OCI-M2 (cell line): ENCODE results near the gene NUP62.
"Not testable (repeated sequence)": the region's sequence is repeated elsewhere in the genome, so short reads cannot be mapped to it uniquely, and the experiment has no call there.

Experiments used
- DNase-seq: peaks from one replicate; lab custom pipeline; 2025; ENCODE audit not compliant: unreplicated experiment; lab: John Stamatoyannopoulos, UW

NUP62 gene

DNA sequence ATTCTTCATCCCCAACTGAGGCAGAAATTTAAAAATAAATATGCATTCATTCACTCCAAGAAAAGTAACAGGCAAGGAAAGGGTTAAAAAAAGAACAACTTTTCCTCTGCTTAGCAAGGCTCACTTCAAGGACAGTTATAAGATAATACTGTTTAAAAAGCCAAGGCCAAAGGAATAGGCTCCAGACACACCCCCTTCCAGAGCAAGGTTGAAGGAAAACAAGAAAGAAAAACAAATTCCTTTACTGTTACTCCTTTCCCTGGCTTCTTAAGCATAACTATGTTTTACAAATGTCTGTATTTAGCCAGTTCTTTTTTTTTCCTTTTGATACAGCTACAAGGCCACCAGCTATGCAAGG is 23.2 kb upstream of the NUP62 start:
- DNase-seq = no peak

GRCh38 chr19:49951806-49952478 is 22.6 kb upstream of the NUP62 start:
- no peak for DNase-seq

GRCh38 chr19:49950956-49951526 is 21.7 kb upstream of the NUP62 start:
- DNase-seq = no peak

- no peak for DNase-seq
Measured at GRCh38 chr19:49950590-49950948, 21.3 kb upstream of the NUP62 start.

- DNase-seq = no peak
Measured at GRCh38 chr19:49949742-49950589, 20.7 kb upstream of the NUP62 start.

- DNase-seq = no peak
Measured at GRCh38 chr19:49946415-49946814, 17.1 kb upstream of the NUP62 start.

GRCh38 chr19:49944567-49944966 is 15.3 kb upstream of the NUP62 start:
- not testable (repeated sequence) for DNase-seq

DNA sequence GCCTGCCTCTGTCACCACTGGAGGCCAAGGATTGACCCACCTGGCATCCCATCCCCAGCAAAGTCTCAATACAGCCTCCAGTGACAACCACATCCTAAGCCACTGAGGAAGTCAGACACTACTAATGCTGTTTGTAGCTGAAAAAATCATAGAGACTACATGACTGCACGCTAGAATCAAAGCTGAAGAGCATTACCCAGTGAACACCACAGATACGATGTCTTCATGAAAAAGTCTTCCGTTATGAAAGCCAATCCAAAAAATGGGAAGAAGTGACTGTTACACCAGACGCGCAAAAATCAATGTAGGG is 11.1 kb upstream of the NUP62 start:
- no peak for DNase-seq

DNA sequence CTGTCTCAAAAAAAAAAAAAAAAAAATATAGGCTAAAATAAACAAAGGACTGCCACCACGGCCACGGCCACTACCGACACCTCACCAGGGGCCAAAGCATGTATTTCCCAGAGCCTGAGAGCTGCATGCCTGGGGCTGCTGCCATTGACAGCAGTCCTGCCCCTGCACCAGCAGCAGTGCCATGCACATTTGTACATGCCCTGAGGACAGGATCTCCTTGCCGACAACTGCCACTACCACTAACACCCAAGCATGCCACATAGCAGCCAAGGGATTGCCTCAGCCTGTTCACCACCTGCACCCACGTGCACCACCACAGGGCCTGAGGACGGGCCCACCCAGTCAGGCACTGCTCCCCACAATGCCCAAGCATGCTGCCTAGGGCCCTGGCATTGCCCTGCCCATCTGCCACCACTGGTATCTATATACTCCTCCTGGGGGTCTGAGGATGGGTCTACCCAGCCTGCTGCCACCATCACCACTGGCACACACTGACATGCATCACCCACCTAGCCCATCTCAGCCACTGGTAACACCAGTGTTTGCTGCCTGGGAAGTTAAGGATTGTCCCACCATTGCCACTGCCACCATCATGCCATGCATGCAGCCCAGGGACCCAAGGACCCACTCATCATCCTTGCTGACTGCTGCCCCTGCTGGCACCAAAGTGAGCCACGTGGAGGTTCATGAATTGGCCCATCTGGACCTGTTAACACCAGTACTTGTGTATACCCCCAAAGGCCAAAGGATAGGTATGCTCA is 10.6 kb upstream of the NUP62 start:
- DNase-seq = no peak

- no peak for DNase-seq
Measured at GRCh38 chr19:49938662-49939061, 9.4 kb upstream of the NUP62 start.

DNA sequence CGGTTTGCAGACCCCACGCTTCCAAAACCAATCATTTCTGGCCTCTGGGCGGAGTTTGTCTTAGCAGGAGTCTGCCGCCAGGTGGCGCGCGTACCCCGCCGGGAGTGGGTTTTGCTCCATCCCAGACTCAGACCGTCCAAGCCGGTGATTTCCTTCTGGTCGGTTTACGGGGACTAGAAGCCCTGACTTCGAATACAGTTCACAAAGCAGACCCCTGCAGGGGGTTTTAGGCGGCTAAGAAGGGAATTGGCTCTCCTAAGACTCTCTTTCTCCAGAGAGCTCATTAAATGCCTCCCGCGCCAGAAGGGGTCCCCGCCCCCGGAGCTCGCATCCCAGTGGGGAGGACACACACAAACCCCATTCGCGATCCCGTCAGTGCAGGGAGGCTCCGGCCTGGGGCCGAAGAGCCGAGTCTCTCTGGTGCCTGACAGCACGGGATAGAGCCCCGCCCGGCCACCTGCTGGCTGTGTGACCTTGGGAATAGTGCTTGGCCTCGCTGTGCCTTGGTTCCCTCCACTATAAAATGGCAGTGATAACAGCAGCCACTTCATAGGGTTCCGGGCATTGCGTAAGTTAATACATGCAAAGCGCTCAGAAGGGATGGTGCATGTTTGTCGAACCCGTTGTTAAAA is 8.6 kb upstream of the NUP62 start:
- peak; percentile 82 for DNase-seq

GRCh38 chr19:49936549-49936948 is 7.2 kb upstream of the NUP62 start:
- no peak for DNase-seq

DNA sequence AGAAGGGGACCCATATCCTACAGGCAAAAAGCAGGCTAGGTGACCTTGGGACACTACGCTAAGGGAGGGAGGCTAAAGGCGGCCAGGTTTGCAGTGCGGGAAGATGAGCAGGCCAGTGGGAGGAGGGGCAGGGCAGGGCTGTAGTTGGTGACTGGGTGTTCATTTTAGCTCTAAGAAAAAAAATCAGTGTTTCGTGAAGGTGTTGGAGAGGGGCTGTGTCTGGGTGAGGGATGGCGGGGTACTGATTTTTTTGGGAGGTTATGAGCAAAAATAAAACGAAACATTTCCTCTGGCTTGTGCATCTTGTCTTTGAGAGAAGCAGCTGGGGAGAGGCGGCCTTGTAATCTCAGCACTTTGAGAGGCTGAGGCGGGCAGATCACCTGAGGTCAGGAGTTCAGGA is 4.3 kb upstream of the NUP62 start:
- DNase-seq = no peak

- DNase-seq = no peak
Measured at GRCh38 chr19:49932731-49933131, 3.4 kb upstream of the NUP62 start.

DNA sequence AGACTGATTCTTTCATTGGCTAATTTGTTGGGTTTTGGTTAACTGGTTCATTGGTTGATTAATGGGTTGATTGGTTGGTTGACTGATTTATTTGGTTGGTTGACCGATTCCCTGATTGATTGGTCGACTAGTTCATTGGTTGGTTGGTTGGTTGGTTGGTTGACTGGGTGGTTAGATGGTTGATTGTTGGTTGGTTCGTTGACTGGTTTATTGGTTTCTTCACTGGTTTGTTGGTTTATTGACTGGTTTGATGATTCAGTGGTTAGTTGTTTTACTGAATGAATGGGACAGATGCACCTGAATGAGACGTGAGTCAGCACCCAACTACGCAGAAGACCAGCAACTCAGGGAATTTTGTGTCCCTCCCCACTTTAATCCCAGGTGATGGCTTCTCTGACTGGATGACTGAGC is 2.7 kb upstream of the NUP62 start:
- DNase-seq = no peak

GRCh38 chr19:49931293-49932040 is 2.2 kb upstream of the NUP62 start:
- no peak for DNase-seq

DNA sequence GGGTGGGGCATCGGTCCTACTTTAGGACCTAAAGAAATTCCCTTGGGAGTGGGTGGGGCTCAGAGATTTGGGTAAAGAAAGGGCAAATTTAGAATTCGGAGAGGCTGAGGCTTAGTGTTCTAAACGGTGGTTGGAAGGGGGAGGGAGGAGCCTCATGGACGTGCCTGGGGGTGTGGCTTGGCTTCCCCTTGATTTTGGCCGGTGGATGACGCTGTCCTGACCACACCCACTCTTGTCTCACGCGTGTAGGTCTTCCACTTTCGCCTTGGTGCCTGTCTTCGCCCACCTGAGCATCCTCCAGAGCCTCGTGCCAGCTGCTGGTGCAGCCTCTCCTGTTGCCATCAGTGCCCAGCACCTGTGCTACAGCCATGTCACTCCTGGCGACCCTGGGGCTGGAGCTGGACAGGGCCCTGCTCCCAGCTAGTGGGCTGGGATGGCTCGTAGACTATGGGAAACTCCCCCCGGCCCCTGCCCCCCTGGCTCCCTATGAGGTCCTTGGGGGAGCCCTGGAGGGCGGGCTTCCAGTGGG is 1.2 kb upstream of the NUP62 start:
- DNase-seq = no peak

GRCh38 chr19:49929611-49930482 is 543 bp upstream of the NUP62 start:
- peak; percentile 92 for DNase-seq

DNA sequence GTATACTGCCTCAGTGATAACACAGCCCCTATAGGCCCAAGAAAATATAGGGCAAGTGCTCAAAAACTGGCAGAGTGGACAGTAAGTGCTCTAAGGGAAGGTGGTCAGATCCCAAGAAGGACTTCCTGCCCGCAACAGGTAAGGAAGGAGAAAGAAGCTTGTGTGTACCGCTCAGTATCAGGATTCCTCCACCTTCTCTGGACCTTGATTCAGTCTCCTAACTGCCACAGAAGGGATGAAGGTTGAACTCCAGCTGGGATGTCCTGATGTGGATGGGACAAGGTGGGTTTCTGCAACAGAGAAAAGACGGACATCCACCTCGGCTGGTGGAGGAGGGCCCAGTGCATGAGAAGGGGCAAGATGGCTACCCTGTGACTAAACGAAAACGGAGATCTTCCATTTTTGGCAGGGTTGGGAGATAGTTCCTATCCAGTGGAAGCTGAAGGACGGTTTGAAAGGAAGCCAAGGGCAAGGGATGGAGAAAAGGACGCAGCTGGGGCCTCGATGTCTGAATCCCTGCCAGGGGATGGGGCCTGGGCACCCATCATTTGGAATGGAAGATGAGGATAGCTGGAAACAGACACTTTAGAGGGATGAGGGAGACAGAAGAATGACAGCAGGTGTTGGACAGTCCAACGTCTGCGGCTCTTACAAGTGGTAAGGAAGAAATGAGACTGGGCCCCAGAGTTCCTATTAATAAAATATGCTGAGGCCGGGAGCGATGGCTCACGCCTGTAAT is 1.6 kb downstream of the NUP62 start:
- no peak for DNase-seq
